Hematopoietic multipotent progenitor cell (in vitro differentiated cells): ENCODE results near the gene P2RY6. TPM values are rescaled to one million over a fixed set of nuclear protein-coding genes. Genes with fewer than 3 reads are reported as not detected.
"Not testable (repeated sequence)": the region's sequence is repeated elsewhere in the genome, so short reads cannot be mapped to it uniquely, and the experiment has no call there.

ENCODE experiments used
- DNase-seq, 3 donors: peaks; one replicate each; pipeline ENCODE4 v3.0.0-alpha.2; 2011 to 2015; ENCODE audit warnings: low read depth in 2 of 3, low spot score in 2 of 3
- total RNA-seq: library from RNA; depleted of rRNA; stranded (reverse); fragments of >200 nt; gene quantifications from one replicate; pipeline ENCODE4 v1.2.3, GENCODE V29; 2012

P2RY6 gene
- total RNA-seq, 1 donor, result 0.27 TPM

DNA sequence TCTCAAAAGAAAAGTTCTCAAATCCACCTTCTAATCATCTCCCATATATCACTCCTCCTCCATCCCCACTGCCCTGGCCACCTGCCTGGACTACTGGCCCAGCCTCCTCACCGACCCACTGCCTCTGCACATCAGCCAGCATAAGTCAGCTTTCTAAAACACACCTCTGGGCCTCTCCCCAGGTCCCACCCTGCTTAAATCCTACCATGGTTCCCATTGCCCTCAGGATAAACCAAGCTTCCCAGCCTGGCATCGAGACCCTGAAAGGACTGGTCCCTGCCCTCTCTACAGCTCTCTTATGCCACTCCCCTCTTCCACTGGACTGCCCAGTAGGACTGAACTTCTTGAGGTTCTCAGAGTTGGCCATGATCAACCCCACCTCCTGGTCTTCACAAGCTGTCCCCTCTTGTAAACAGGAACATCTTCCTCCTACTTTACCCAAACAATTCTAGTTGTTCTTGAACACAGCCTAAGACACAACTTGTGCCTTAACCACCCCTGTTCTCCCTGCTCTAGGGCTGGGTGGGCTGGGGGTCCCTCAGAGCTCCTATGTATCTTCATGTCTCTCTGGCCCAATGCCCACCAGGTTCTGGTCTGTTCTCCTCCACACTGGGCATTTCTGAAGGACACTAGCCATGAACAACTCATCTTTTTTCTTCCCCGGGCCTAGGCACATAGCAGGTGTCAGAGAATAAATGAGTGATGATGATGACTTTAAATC, 12.6 kb upstream of the P2RY6 start:
- DNase-seq, result no peak

DNA sequence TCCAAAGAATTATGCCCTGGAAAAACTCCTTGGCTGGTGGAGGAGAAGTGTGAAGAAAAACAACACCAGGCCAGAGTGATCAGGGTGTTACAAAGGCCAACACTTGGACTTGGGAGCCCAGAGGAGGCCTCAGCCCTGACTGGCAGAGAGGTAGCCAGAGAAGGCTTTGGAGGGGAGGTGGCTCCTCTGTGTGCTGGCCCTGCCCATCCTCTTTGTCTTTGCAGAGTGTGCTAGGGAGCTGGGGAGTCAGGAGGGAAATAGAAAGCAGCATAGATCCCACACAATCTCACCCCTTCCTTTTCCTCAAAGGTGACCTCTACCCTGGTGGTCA, 12.0 kb upstream of the P2RY6 start:
- DNase-seq, result no peak

DNA sequence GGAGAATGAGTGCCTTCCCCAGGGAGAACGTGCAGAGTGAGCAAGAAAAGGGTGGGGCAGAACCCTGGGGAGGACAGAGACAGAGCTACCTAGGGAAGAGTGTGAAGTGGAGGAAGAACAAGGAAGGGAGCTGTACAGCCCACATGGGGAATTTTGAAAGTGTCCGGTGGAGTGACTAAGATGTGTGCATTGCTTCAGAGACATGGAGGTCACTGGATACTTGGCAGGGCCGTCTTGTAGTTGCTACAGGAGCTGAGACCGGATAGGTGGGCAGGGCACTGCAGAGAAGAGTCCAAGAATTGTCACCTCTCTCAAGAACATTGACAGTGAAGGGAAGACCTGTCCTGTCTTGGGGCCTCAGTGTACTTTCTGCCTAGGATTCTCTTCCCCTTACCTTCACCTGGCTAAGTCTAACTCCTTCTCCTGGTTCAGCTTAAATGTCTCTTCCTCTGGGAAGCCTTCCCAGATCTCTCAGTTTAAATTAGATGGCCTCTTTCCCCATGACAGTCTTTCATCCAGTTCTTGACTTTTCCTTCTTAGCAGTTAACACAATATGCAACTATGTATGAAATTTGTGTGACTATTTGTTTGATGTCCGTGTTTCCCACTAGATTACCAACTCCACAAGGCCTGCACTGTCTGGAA, 9.2 kb upstream of the P2RY6 start:
- DNase-seq, result no peak

DNA sequence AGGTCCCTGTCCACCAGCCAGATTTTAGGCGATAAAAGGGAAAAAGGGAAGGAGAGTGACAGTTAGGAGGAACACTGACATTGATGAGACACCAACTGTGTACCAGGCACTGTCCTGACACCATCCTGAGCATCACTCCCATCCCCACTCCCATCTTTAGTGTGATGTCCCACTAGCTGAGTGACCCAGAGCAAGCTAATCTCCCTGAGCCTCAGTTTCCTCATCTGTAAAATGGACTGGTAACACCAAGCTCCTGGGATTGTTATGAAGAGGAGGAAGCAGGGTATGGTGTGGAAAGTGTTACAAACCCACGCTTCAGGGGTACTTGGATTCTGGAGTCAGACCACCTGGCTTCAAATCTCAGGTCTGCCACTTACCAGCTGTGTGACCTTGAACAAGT, 8.5 kb upstream of the P2RY6 start:
- DNase-seq, result no peak

DNA sequence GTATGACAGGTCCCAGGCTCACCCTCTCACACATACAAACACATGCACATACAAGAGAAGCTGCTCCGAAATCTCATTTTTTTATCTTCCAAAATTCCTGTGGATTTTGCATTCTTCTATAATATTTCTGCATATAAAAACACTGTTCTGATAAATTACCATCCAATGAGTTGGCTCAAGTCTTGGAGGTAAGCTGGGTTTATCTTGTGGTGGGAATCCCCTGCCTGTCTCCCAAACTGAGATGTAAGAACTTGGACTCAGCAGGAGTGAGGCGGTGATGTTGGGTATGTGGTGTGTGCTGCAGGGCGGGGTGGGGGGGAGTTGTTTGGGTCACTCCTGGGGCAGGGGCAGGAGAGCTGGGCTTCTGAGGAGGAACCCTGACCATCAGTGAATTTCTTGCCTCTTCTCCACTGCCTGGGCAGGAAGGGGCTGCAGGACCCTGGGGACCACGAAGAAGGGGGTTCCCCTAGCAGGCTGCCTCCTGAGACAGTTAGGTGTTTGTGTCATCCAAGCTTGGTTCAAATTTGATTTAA, 6.8 kb upstream of the P2RY6 start:
- no peak for DNase-seq

DNA sequence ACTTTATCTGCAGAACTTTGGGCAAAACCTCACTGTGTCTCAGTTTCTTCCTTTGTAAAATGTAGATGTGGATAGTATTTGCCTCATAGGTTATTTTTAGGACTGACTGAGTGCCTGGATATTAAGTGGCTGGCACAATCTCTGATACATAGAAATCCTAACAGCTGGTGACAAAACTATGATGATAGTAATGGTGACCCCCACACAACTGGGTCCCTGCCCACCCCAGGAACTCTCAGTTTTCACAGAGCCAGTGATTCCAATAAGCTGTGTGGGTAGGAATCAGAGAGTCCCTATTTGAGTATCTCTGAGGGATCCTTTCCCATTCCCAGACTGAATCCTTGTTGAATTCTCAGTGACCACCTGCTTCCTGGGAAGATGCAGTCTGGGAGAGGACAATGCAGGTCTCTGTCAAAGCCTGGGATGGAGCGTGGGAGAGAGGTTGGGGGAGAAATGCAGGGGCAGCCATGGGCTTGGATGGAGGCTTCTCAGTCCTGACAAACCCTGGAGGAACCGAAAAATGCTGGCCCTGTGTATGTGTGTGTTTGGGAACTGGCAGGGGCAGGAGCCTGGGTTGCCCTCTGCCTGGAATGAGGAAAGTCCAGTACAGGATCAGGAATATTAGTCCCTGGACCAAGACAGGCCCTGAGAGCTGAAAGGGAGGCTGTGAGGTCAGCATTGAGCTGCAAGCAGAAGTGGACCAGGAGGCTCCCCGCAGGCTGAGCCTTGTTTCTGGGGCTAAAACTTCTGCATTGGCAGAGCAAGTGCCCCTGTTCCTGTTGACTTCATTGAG, 6.1 kb upstream of the P2RY6 start:
- DNase-seq, result no peak

DNA sequence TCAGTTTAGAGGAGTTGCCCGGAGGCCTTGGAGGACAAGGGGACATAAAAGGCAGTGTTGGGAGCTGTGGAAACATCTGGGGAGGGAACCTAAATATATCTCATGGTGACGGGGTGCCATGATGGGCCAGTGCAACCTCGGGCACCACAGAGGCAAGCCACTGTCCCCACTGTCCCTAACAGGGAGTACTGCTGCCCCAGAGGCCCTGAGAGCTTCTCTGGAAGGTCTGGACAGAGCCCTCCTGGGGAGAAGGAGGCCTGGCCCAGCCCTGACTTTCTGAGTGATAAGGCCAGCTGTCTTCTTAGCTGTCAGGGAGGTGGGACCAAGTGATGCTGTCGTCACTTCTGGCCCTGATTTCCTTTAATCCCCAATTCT, 5.5 kb upstream of the P2RY6 start:
- DNase-seq, result no peak

DNA sequence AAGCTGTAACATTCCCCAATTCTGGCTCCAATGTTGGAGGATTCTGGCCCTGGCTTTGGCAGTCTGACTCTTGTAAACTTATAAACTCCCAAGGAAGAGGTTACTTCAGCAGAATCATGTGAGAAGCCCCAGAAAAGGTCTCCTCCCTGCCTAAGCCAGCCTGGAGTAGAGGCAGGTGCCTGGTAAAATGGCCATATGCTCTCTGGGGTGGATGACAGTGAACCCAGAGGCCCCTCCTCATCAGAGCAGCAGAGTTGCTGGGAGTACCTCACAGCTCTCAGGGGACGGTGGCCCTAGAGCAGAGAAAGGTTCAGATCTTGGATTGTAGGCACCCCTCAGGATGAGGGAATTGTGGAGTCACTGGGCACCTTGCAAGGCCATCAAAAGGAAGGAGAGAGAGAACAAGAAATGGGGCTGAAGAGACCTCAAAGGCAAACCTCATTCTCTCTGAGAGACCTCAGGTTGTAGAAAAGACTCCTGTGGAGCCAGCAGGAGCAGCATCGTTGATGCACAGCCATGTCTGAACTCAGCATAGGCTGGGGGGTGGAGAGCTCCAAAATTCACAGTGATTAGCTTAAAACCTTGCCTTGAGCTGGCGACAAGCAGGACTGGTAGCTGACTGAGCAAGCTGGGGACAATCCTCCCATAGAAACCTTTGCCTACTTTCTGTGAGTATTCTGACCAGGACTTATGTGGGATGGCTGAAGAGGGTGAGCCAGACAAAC, 4.9 kb upstream of the P2RY6 start:
- no peak for DNase-seq

DNA sequence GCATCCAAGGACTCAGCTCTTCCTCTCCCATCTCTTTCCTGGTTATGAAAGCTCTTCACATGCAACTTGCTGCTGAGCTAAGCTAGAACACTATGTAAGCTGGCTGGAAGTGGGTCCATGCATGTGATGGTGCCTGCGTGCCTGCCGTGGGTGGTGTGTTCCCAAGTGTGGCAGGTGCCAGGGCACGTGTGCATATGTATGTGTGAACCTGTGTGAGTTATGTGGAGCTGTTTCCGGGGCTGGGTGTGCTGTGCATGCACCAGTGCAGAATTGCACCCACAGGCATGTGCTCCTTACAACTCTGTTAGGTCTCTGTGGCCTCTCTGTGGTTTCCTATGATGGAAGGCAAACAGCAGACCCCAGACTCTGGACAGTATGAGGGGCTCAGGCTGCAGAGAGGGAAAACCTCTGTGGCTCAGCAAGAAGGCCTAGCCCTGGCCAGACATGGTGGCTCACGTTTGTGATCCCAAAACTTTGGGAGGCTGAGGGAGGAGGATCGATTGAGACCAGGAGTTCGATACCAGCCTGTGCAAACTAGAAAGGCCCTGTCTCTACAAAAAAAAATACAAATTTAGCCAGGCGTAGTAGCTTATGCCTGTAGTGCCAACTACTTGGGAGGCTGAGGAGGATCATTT, 4.1 kb upstream of the P2RY6 start:
- no peak for DNase-seq

DNA sequence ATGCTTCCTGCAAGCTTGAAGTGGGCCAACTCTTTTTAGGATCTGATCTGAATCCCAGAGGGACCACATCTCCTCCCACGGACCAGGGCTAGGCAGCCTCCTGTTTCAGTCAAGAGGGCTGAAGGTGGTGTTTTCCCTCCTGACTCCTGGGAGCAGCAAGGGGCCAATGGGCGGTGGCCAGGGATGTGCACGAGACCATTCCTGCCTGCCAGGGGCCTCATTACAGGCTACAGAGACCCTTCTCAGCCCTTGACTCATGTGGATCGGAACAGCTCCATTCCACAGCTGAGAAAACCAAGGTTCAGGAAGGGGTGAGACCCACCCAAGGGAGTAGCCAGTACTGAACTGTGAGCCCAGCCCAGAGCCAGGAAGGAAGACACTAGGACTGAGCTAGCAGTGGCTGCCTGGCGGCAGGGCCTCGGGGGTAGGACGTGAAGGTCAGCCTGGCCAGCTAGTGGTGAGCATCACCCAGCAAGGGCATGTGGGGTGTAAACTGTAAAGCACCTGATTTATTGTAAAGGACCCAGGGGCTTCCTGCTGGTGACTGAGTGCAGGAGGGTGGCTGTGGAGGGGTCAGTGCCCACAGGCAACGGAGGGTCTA, 3.4 kb upstream of the P2RY6 start:
- no peak for DNase-seq

DNA sequence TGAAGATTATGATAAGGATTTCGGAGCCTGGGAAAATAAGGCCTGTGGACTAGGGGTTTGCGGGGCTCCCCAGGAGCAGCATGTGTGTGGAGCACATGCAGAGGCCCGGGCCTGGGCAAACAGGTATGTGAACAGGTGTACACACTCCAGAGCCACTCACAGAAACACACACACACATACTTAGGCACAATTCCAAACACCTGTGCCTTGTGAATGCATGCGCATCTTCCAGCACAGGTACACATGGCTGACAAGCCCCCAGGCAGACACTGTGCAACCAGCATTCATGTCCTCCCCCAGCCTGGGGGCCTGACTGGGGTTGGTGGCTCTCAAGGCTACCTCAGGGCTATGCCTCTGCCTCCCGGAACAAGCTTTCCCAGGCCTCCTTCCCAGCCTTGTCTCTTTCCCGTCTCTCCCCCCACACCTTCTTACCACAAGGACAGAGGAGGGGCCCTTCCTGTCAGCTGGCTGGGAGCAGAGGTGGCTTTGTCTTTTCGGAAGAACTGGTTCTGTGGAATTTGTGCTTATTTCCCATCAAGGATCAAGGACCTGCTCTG, 2.6 kb upstream of the P2RY6 start:
- no peak for DNase-seq

DNA sequence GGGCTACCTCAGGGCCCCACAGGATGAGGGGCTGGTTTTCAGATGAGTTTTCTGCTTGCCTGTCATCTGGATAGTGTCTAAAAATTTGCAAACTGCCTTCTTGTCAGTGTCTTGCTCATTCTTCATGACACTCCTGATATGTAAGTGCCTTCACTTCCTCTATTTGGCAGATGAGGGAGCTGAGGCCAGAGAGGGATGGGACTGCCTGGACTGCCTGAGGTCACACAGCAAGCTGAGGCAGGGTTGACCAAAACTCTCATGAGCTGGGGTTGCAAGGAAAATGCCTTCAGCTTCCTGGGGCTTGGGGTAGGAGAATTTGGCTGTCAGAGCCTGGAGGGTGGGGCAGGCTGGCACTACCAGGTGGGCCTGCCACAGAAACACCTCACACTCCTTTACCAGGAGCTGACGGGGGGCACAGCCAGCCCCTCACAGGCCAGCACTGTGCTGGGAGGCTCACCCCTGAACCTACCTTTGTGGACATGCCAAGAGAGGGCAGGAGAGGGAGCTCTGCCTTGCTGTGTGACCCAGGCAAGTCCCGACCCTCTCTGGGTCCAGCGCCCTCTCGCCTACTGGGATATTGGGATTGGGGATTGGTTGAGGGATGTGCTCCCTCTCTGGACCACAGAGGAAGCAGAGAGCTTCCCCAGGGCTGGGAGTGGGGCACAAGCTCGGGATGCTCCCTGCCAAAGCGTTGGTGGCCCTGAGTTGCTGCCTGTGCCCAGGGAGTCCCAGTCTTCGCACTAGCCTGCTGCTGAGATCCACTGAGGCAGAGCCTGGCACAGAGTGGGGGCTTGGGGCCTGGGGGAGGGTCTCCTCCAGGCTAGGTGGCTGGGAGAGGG, 1.9 kb upstream of the P2RY6 start:
- DNase-seq, result no peak

DNA sequence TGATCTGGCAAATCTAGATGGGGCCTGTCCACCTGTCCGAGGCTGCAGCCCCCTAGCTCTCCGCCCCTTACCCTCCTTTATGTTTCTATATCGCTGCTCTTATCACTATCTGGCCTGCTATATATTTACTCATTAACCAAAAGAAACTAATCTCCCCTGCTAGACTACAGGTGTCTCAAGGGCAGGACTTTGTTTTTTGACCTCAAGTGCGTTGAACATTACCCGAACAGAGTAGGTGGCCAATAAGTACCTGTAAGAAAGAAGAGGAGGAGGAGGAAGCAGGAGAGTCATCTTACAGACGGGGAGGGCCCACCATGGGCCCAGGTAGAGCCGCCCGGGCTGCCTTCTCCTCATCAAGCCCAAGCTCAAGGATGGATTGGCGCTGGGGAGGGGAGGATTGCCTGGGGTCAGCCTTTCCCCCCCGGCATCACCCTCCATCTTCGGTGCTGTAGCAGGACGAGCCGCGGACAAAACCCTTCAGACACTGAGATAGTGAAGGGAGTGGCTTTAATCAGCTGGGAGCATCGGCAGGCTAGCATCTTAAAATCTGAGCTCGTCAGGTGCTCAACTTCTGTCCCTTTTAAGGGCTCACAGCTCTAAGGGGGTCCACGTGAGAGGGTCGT, 1.2 kb upstream of the P2RY6 start:
- DNase-seq, result no peak

DNA sequence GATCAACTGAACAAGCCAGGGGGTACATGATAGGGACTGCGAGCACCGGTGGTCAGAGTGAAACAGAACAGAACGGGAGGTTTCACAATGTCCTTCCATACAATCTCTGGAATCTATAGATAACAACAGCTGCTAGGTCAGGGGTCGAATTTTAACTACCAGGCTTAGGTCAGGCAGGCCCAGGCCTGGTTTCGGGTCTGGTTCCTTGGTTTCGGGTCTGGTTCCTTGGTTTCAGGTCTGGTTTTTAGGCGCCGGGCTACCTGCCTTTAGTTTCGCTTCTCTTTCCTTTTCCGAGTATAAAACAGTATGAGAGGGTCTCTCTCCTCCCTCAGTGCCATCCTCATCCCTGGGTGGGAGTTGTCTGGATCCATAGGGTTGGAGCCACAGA, 666 bp upstream of the P2RY6 start:
- DNase-seq, result not testable (repeated sequence)

DNA sequence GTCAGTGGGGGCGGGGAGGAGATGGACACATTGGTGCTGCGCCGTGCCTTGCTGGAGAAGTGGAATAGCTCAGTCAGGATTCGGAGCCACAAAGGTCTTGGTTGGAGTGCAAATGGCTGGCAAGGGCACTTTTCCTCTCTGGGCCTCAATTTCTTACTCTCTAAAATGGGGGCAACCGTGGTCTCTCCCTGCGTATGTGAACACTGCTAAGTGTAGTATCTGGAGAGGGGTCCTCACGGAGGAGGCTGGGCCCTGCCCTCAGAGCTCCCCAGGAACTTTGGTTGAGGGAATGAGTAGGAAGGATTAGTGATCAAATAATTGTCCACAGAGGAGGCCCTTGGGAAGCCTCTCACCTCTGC, 521 bp downstream of the P2RY6 start:
- no peak for DNase-seq

DNA sequence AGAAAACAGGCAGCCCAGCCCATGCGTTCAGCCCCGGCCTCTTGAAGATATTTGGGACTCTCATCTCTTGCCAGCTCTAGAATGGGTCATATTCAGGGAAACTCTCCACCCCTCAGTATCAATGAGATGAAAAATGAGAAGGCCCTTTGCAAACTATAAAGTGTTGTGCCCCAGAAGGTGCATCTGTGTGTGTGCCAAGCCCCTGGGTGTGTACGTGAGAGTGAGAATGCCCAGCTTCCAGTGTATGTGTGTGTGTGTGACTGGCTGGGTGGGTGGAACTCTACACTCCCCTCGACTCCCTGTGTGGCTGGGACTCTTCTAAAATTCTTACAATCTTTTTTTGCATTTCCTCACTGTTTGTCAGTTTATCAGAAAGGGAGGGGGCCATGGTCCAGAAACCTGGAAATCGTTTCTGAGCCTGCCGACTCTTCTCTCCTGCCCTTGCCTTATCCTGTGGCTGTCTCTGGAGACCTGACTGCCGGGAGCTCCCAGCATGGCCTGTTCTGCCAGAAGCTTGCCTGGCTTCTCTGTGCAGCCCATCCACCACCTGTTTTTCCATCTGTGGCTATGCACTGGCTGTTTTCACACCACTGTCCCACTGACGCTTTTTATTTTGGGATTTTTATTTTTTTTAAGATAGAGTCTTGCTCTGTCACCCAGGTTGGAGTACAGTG, 1.2 kb downstream of the P2RY6 start:
- DNase-seq, result no peak

DNA sequence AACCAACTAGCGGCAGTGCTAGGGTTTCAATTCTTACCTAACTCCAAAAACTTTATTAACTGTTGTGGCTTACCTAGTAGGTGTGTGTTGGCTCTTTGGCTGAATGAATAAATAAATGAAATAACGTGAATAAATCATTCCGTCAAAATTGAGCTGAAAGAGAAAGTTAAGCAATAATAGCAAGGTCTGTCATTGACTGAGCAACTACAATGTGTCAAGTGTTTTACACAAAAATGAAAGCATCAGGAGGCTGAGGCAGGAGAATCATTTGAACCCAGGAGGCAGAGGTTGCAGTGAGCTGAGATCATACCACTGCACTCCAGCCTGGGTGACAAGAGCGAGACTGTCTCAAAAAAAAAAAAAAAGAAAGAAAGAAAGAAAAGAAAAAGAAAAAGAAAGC, 2.1 kb downstream of the P2RY6 start:
- DNase-seq, result not testable (repeated sequence)

DNA sequence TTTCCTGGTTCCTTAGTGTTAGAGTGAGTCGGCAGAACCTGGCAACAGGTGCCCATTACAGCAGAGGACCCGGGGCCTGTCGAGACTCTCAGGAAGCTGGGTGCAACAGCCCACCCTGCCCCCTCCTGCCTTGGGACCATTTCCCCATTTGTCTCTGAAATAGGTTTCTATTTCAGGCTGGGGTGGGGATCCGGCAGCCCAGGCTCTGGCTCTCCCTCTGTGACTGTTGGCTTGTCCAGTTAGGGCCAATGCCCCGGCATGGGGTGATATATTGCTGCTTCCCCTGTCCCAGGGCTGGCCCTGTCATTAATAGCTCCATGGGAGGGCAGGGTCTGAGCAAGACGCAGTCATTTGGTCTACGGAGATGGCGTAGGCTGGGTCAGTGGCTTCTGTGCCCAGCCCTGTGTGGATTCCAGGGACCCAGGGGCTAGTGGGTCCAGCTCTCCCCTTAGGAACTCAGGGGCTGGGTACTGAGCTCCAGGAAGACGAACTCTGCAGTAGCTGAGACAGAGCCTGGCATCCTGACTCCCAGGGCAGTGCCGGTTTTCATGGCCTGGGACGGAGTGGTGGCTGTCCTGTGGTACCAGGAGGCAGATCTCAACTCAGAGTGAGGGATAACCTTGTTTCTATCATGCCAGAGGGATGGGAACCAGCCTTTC, 2.7 kb downstream of the P2RY6 start:
- no peak for DNase-seq
